Measurements from ENCODE around the gene LPA.

DNA sequence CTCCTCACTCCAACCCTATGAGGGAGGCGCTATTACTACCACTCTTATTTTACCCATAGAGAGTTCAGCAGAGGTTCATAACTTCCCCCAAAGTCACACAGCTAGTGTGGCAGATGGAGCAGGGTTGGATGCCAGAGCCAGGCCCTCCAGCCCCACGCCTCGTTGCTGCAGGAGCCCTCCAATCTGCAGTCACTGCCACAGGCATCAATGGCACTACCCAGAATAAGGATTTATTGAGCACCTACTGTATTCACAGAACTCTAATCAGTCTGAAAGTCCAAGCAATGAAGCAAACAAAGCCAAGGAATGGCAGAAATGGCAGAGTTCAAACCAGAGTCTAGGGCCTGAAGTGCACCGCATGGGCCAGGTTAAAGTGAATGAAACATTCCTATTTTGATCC is 144.9 kb downstream of the LPA start:
- TF ChIP-seq, protein P1, sequence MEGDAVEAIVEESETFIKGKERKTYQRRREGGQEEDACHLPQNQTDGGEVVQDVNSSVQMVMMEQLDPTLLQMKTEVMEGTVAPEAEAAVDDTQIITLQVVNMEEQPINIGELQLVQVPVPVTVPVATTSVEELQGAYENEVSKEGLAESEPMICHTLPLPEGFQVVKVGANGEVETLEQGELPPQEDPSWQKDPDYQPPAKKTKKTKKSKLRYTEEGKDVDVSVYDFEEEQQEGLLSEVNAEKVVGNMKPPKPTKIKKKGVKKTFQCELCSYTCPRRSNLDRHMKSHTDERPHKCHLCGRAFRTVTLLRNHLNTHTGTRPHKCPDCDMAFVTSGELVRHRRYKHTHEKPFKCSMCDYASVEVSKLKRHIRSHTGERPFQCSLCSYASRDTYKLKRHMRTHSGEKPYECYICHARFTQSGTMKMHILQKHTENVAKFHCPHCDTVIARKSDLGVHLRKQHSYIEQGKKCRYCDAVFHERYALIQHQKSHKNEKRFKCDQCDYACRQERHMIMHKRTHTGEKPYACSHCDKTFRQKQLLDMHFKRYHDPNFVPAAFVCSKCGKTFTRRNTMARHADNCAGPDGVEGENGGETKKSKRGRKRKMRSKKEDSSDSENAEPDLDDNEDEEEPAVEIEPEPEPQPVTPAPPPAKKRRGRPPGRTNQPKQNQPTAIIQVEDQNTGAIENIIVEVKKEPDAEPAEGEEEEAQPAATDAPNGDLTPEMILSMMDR (IDR thresholded peaks at IDR 0.05) = no peak
- TF ChIP-seq POLR2A (IDR thresholded peaks at IDR 0.05) (no peak), EP300 (IDR thresholded peaks at IDR 0.05) (no peak)

All from ovary (tissue), 3 donors.